Activated naive CD4-positive, alpha-beta T cell (primary cell): ENCODE results near the gene AQP5.
"Not testable (repeated sequence)": the region's sequence is repeated elsewhere in the genome, so short reads cannot be mapped to it uniquely, and the experiment has no call there.

Source experiments
- DNase-seq, 4 experiments: peaks; one replicate each; lab custom pipeline; 2025; lab: John Stamatoyannopoulos, UW

The AQP5 gene

GRCh38 chr12:49980501-49981349 lies 19.1 kb downstream of the AQP5 start:
- no peak for DNase-seq

GRCh38 chr12:49982246-49983087 lies 20.8 kb downstream of the AQP5 start:
- no peak for DNase-seq

GRCh38 chr12:49983892-49984291 lies 22.2 kb downstream of the AQP5 start:
- no peak for DNase-seq

DNA sequence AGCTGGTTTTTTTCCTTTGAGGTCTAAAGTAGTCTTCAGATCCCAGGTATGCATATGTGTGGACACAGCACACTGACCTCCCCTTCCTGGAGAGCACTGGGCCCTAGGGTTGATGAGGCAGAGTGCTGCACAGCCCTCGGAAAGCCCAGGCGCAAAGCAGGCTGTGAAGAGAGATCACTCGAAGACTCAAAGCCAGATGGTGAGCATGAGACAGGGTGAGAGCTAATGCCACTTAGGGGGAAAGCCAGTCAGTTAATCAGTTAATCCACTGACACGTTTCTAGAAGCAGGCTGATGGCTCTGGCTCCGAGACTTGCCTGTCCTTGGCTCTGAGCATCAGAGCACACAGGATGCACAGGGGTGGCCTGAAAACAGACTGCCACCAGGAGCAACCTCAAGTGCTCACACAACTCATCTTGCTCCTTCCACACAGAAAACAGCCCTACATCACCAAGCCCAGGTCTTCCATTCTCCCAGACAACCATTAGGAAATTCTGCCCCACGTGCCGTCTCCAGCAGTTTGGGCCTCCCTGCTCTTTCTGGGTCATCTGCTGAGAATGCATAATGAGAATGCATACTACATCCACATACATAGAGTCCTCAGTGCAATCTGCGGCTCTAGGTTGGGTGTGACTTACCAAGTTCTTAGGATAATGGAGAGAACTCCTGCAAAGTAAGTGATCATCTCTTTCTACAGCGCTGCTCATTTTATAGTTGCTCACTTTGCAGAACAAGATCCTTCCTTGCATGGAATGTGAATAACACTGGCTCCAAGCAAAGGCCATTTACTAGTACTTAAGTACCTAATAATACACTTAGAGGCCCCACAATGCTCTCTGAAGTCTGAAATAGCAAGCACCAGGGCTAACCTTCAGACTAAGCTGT lies 23.0 kb downstream of the AQP5 start:
- DNase-seq, result no peak

GRCh38 chr12:49985981-49986380 lies 24.3 kb downstream of the AQP5 start:
- DNase-seq, result no peak

DNA sequence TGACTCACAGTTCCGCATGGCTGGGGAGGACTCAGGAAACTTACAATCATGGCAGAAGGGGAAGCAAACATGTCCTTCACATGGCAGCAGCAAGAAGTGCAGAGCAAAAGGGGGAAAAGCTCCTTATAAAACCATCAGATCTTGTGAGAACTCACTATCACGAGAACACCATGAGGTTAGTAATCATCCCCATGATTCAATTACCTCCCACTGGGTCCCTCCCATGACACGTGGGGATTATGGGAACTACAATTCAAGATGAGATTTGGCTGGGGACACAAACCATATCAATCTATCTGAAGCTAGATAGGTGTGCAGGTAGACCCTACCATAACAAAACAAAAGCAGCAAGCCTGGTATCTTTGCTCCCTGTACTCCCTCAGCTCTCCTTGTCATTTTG lies 24.8 kb downstream of the AQP5 start:
- DNase-seq, result not testable (repeated sequence)

GRCh38 chr12:49987625-49988303 lies 26.1 kb downstream of the AQP5 start:
- no peak for DNase-seq

DNA sequence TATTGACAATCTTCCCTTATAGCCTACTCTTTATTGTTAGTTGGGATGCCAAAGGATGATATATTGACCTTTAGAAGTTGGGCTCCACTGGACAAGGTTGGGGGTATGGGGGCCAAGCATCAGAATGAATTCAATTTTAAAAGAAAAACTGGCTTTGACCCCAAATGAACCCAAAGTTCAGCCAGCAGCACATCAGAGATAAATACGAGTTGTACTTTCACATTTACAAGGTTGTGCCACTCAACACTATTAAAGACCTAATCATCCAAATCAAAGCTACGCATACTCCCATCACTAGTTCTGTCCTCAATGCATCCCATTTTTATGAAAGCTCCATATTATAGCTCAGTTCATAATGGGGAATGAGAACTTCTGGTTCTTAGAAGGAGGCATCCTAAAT lies 27.7 kb downstream of the AQP5 start:
- DNase-seq, result not testable (repeated sequence)

- DNase-seq, result no peak
These were observed 28.6 kb downstream of the AQP5 start for GRCh38 chr12:49990273-49990672.

GRCh38 chr12:49998453-49998852 lies 36.8 kb downstream of the AQP5 start:
- DNase-seq, result no peak

DNA sequence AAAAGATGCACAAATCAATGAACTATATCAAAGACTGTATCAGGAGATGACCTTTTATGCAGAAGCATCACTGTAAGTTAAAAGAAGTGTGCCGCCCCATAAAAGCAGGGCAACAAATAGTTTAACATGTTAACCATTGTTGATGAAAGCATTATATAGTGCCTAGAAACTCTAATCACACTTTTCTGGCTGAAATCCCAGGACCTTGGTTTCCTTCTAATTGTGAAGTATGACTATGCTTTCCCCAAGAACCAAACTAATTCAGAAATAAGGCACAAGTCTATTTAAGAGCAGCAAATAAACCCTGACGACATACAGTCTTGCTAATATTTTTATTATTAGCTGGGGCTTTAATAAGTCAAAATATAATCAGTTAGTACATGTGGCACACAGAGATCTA lies 41.9 kb downstream of the AQP5 start:
- DNase-seq, result no peak

GRCh38 chr12:50004696-50005095 lies 43.0 kb downstream of the AQP5 start:
- no peak for DNase-seq

- DNase-seq, result no peak
These were observed 43.5 kb downstream of the AQP5 start for GRCh38 chr12:50005175-50005574.

GRCh38 chr12:50006280-50006679 lies 44.6 kb downstream of the AQP5 start:
- DNase-seq, result no peak

DNA sequence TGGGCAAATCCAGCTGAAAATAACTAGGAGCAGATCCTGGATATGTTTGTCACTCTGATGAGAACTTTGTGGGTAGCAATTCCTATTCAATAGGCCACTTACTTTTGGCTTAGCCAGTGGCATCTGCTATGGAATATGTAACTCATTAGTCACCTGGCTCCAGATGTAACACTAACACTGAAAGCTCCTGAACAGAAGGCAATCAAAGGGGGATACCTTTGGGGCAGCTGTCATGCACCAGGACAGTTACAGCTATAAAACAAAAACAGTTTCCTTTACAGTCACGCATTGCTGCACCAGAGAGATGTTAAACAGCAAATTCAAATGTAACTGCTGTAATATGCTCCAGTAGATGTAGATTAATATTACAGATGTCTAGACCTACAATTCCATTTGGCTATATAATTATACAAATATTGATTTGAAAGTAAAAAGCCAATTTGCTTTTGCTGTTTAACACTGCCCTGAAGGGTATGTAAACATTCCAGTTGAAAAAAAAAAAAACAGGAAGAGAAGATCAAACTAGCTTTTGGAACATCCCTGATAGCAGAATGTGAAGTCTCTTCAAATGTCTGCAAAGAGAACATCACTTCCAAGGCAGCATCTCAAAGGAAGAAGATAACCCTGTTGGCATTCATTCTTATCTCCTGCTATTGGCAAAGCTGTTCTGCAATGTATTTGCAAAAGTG lies 45.2 kb downstream of the AQP5 start:
- no peak for DNase-seq

GRCh38 chr12:50013361-50014147 lies 51.9 kb downstream of the AQP5 start:
- no peak for DNase-seq

- no peak for DNase-seq
These were observed 52.7 kb downstream of the AQP5 start for GRCh38 chr12:50014342-50014741.
